Neuronal stem cell (in vitro differentiated cells): ENCODE measurements around the gene NTRK3.
A peak's percentile ranks its signal among the peaks of the same experiment; 100 is the strongest.

Experiments used
- DNase-seq: peaks from one replicate; pipeline ENCODE4 v3.0.0-alpha.2; 2013; ENCODE audit warnings: low spot score
- H2AFZ ChIP-seq: one replicate; pipeline ENCODE4 v1.6.1; 2013; ENCODE audit warnings: mild to moderate bottlenecking, low read length, inconsistent platforms
- H2AK5ac ChIP-seq: 2 replicates; pipeline ENCODE4 v1.6.1; 2013; ENCODE audit warnings: low read depth, mild to moderate bottlenecking, inconsistent platforms, low read length, moderate library complexity, mixed read lengths
- H2BK120ac ChIP-seq: 2 replicates; pipeline ENCODE4 v1.6.1; 2013; ENCODE audit warnings: low read depth, mild to moderate bottlenecking, inconsistent platforms, low read length, moderate library complexity, mixed read lengths
- H2BK12ac ChIP-seq: one replicate; pipeline ENCODE4 v1.6.1; 2013; ENCODE audit warnings: low read length, inconsistent platforms
- H2BK15ac ChIP-seq: 2 replicates; pipeline ENCODE4 v1.6.1; 2013; ENCODE audit warnings: mild to moderate bottlenecking, low read length, inconsistent platforms, mixed read lengths
- H2BK5ac ChIP-seq: one replicate; pipeline ENCODE4 v1.6.1; 2013; ENCODE audit warnings: inconsistent platforms, mild to moderate bottlenecking, low read length, moderate library complexity
- H3K14ac ChIP-seq: one replicate; pipeline ENCODE4 v1.6.1; 2013; ENCODE audit warnings: low read length, inconsistent platforms
- H3K18ac ChIP-seq: 2 replicates; pipeline ENCODE4 v1.6.1; 2013; ENCODE audit warnings: low read length, inconsistent platforms
- H3K23ac ChIP-seq: 2 replicates; pipeline ENCODE4 v1.6.1; 2013; ENCODE audit warnings: low read depth, mild to moderate bottlenecking, mixed read lengths, low read length, inconsistent platforms; ENCODE audit not compliant: poor library complexity
- H3K27ac ChIP-seq: replicated peaks from 3 replicates; pipeline ENCODE4 v1.5.1; 2013; ENCODE audit warnings: low read length, inconsistent platforms
- H3K27me3 ChIP-seq, 3 experiments: 2 replicates each; pipeline ENCODE4 v1.6.1; 2013; ENCODE audit warnings: low read length in 3 of 3, mild to moderate bottlenecking in 2 of 3, inconsistent platforms in 1 of 3, low read depth in 1 of 3, mixed read lengths in 1 of 3, moderate library complexity in 1 of 3; ENCODE audit not compliant: control insufficient read depth in 3 of 3, insufficient read depth in 3 of 3
- H3K36me3 ChIP-seq, 2 donors: replicated peaks in 1 of 2; 2 replicates each; pipeline ENCODE4 v1.6.1; 2013; ENCODE audit warnings: low read length in 2 of 2; ENCODE audit not compliant: control insufficient read depth in 2 of 2, insufficient read depth in 2 of 2
- H3K4ac ChIP-seq: 2 replicates; pipeline ENCODE4 v1.6.1; 2013; ENCODE audit warnings: inconsistent platforms, mild to moderate bottlenecking, low read length, moderate library complexity
- H3K4me1 ChIP-seq, 2 donors: 1 replicate in 1 of 2; 2 replicates in 1 of 2; pipeline ENCODE4 v1.6.1; 2013; ENCODE audit warnings: low read length in 2 of 2, low read depth in 1 of 2; ENCODE audit not compliant: control insufficient read depth in 2 of 2, insufficient read depth in 1 of 2
- H3K4me2 ChIP-seq: one replicate; pipeline ENCODE4 v1.6.1; 2013; ENCODE audit warnings: mild to moderate bottlenecking, low read length, inconsistent platforms; ENCODE audit not compliant: insufficient read depth, poor library complexity, severe bottlenecking
- H3K4me3 ChIP-seq, 2 donors: 2 replicates each; pipeline ENCODE4 v1.5.1; 2013; ENCODE audit warnings: low read length in 2 of 2, mild to moderate bottlenecking in 2 of 2, inconsistent platforms in 1 of 2, moderate library complexity in 1 of 2
- H3K79me1 ChIP-seq: one replicate; pipeline ENCODE4 v1.6.1; 2013; ENCODE audit warnings: low read depth, mild to moderate bottlenecking, inconsistent platforms, low read length, moderate library complexity
- H3K9ac ChIP-seq: one replicate; pipeline ENCODE4 v1.6.1; 2013; ENCODE audit warnings: mild to moderate bottlenecking, low read depth, low read length, inconsistent platforms; ENCODE audit not compliant: poor library complexity
- H3K9me3 ChIP-seq, 2 donors: replicated peaks in 1 of 2; 2 replicates each; pipeline versions ENCODE3 to v1.6.1; 2013; ENCODE audit warnings: low read length in 2 of 2, mild to moderate bottlenecking in 2 of 2, inconsistent platforms in 1 of 2, low read depth in 1 of 2, mixed read lengths in 1 of 2, moderate library complexity in 1 of 2; ENCODE audit not compliant: control insufficient read depth in 2 of 2, insufficient read depth in 1 of 2
- H4K8ac ChIP-seq: one replicate; pipeline ENCODE4 v1.6.1; 2013; ENCODE audit warnings: low read depth, mild to moderate bottlenecking, inconsistent platforms, low read length, moderate library complexity
- H4K91ac ChIP-seq: one replicate; pipeline ENCODE4 v1.6.1; 2013; ENCODE audit warnings: low read length, low read depth, mild to moderate bottlenecking, inconsistent platforms; ENCODE audit not compliant: poor library complexity
- WGBS, 2 donors: extraction: QIAGEN DNeasy Blood & Tissue Kit; methylation state at CpG; one replicate each; pipeline ENCODE4 v1.1.7; 2013; ENCODE audit warnings: missing lambda C conversion rate in 2 of 2, mixed read lengths in 1 of 2; ENCODE audit not compliant: insufficient read length in 2 of 2, insufficient replicate concordance in 1 of 2; ENCODE audit errors: extremely low coverage in 2 of 2; 5-methylcytosine and 5-hydroxymethylcytosine counted together

NTRK3 gene

DNA sequence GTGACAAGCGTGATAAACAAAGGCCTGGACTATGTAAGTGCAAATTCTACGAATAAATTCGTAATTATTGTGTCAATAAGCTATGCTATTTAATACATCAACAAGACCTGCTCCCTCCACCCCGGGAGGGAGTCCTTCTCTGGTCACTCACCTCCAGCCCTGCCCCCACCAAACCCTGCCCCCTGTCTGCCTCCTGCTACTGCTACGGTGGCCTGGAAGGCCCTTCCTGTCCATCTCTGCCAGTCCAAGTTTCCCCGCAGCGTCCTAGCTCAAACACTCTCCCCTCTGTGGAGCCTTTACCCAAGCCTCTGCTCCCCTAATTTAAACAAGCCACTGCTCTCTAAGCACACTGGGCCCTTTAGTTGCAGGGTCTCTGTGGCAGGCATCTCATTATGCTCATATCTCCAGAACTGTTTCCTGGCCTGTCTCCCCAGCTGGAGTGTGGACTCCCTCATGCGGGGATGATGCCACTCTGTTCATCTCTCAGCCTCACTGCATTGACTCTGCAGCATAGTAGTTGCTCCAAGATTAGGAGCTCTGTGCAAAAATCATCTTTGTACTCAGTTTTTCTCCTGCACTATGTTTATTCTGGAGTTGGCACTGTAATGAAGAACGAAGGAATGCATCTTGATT, 241.2 kb downstream of the NTRK3 start:
- Histone ChIP-seq H3K36me3 (no peaks in the 10 kb centered on the region), H3K27me3 (no peaks in the 10 kb centered on the region), H2BK5ac (no peak overlapping the region), H3K27ac (no peak overlapping the region), H3K9ac (no peak overlapping the region), H3K18ac (peak overlapping the region; percentile 25), H2BK12ac (no peak overlapping the region), H4K91ac (no peak overlapping the region), H3K9me3 (no peaks in the 10 kb centered on the region), H4K8ac (no peak overlapping the region), H2AK5ac (no peak overlapping the region), H2BK120ac (no peak overlapping the region), H3K4ac (no peak overlapping the region), H3K23ac (no peak overlapping the region), H3K79me1 (no peaks in the 10 kb centered on the region), H2AFZ (peak overlapping the region; percentile 6), H3K4me1 (peaks cover 0 to 9% of the 10 kb centered on the region in 2 donors), H3K14ac (no peak overlapping the region), H3K4me3 (no peak overlapping the region), H3K4me2 (no peak overlapping the region), H2BK15ac (no peak overlapping the region)
- WGBS, 2 donors, result no CpG with 5 or more reads among the region's 9 CpGs
- DNase-seq, result no peak

GRCh38 chr15:88014454-88015160, 241.9 kb downstream of the NTRK3 start:
- WGBS, 2 donors, result no CpG with 5 or more reads among the region's 9 CpGs
- H3K4ac ChIP-seq, result no peak overlapping the region
- no peak for DNase-seq
- no peak overlapping the region for H2BK12ac ChIP-seq
- no peak overlapping the region for H2BK5ac ChIP-seq
- no peak overlapping the region for H3K18ac ChIP-seq
- no peak overlapping the region for H3K27ac ChIP-seq
- H3K14ac ChIP-seq, result no peak overlapping the region
- H4K8ac ChIP-seq, result no peak overlapping the region
- H2BK120ac ChIP-seq, result no peak overlapping the region
- H3K4me2 ChIP-seq, result no peak overlapping the region
- no peak overlapping the region for H3K9ac ChIP-seq
- H2BK15ac ChIP-seq, result no peak overlapping the region
- H3K79me1 ChIP-seq, result no peaks in the 10 kb centered on the region
- H3K27me3 ChIP-seq, result no peaks in the 10 kb centered on the region
- no peak overlapping the region for H3K4me3 ChIP-seq
- H3K4me1 ChIP-seq, result peaks cover 0 to 9% of the 10 kb centered on the region in 2 donors
- H3K9me3 ChIP-seq, result no peaks in the 10 kb centered on the region
- H4K91ac ChIP-seq, result no peak overlapping the region
- no peaks in the 10 kb centered on the region for H3K36me3 ChIP-seq
- H3K23ac ChIP-seq, result no peak overlapping the region
- H2AFZ ChIP-seq, result peak overlapping the region; percentile 6
- no peak overlapping the region for H2AK5ac ChIP-seq

GRCh38 chr15:88013111-88013510, 243.4 kb downstream of the NTRK3 start:
- H2BK5ac ChIP-seq, result no peak overlapping the region
- H3K36me3 ChIP-seq, result no peaks in the 10 kb centered on the region
- WGBS, 2 donors, result no CpG with 5 or more reads among the region's 8 CpGs
- no peak overlapping the region for H3K4me3 ChIP-seq
- no peaks in the 10 kb centered on the region for H3K27me3 ChIP-seq
- no peak overlapping the region for H3K9ac ChIP-seq
- no peak overlapping the region for H3K27ac ChIP-seq
- no peaks in the 10 kb centered on the region for H3K79me1 ChIP-seq
- H3K4ac ChIP-seq, result no peak overlapping the region
- H4K91ac ChIP-seq, result no peak overlapping the region
- no peak overlapping the region for H3K4me2 ChIP-seq
- H2BK12ac ChIP-seq, result no peak overlapping the region
- H3K23ac ChIP-seq, result no peak overlapping the region
- H3K14ac ChIP-seq, result no peak overlapping the region
- no peak overlapping the region for H2BK120ac ChIP-seq
- H2BK15ac ChIP-seq, result no peak overlapping the region
- no peak overlapping the region for H2AK5ac ChIP-seq
- H3K4me1 ChIP-seq, result peaks cover 0 to 9% of the 10 kb centered on the region in 2 donors
- H2AFZ ChIP-seq, result no peak overlapping the region
- no peak for DNase-seq
- H3K18ac ChIP-seq, result no peak overlapping the region
- H4K8ac ChIP-seq, result no peak overlapping the region
- H3K9me3 ChIP-seq, result no peaks in the 10 kb centered on the region

- H3K27me3 ChIP-seq, result no peaks in the 10 kb centered on the region
- H3K4me3 ChIP-seq, result no peak overlapping the region
- no peak overlapping the region for H3K23ac ChIP-seq
- no peaks in the 10 kb centered on the region for H3K79me1 ChIP-seq
- no peak overlapping the region for H4K91ac ChIP-seq
- H3K4me2 ChIP-seq, result no peak overlapping the region
- no peak overlapping the region for H2BK5ac ChIP-seq
- no peak overlapping the region for H3K9ac ChIP-seq
- H3K36me3 ChIP-seq, result no peaks in the 10 kb centered on the region
- H2AK5ac ChIP-seq, result no peak overlapping the region
- no peak overlapping the region for H3K27ac ChIP-seq
- WGBS, 2 donors, result no CpG with 5 or more reads among the region's 7 CpGs
- no peak overlapping the region for H3K18ac ChIP-seq
- peaks cover 0 to 9% of the 10 kb centered on the region in 2 donors for H3K4me1 ChIP-seq
- H3K14ac ChIP-seq, result no peak overlapping the region
- H4K8ac ChIP-seq, result no peak overlapping the region
- H3K4ac ChIP-seq, result no peak overlapping the region
- no peaks in the 10 kb centered on the region for H3K9me3 ChIP-seq
- no peak overlapping the region for H2BK120ac ChIP-seq
- DNase-seq, result no peak
- no peak overlapping the region for H2BK15ac ChIP-seq
- no peak overlapping the region for H2AFZ ChIP-seq
- no peak overlapping the region for H2BK12ac ChIP-seq
Observed at GRCh38 chr15:88012688-88013087, 243.9 kb downstream of the NTRK3 start.
